ENCODE data around the gene L3MBTL1.
"Not testable (repeated sequence)": the region's sequence is repeated elsewhere in the genome, so short reads cannot be mapped to it uniquely, and the experiment has no call there.

L3MBTL1 gene

DNA sequence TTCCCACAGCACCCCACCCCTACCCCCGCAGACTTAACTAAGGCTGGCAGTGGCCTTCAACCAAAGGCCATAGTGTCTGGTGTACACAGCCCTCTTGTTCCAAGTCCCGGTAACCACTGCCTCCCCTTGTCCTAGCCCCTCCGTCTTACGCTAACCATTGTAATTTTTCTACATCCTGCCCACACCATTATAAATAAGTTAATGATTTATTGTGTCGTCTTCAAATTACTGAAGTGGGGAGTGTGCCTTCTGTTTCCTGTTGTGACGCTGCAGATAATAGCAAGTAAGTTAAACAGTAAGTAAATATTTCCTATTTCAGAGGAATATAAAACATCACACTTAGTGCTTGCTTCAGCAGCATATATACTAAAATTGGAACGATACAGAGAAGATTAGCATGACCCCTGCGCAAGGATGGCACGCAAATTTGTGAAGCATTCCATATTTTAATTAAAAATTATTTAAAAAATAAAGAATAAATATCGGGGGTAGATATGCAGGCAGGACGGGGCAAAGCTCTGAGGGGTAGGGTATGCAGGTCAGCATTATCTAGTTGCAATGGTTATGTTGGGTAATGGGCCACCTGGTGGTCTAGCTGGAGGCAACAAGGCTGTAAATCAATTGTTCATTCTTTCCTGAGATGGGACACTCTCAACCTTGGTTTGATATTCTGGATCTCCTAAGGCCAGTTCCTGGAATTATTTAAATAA lies 34.7 kb upstream of the L3MBTL1 start:
- TF ChIP-seq POLR2A (IDR thresholded peaks at IDR 0.05; ENCODE audit: low read length): no peak
- no peak for TF ChIP-seq GATA1 (IDR thresholded peaks at IDR 0.05; ENCODE audit: low read depth, low read length)
- DNase-seq: no peak

DNA sequence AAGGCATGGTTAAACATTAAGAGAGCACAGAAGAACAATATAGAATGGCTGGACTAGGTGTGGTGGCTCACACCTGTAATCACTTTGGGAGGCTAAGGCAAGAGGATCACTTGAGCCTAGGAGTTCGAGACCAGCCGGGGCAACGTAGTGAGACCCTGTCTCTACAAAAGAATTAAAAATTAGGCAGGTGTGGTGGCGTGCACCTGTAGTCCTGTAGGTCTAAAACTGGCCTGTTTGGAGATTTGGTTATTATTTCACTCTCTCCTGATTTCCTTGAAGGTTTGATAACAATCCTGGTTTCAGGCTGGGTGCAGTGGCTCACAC lies 34.2 kb upstream of the L3MBTL1 start:
- no peak for TF ChIP-seq POLR2A (IDR thresholded peaks at IDR 0.05; ENCODE audit: low read length)
- no peak for TF ChIP-seq GATA1 (IDR thresholded peaks at IDR 0.05; ENCODE audit: low read depth, low read length)
- DNase-seq: no peak

DNA sequence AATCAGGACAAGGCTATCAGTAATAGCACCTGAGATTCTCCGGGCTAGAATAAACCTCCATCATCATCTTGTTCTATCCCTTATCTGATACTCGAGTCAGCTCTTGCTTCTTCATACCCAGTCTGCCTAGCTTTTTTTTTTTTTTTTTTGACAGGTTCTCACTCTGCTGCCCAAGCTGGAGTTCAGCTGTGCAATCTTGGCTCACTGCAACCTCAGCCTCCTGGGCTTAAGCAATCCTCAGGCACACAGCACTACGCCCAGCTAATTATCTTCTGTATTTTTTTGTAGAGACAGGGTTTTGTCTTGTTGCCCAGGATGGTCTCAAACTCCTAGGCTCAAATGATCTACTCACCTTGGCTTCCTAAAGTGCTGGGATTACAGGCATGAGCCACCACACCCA lies 30.3 kb upstream of the L3MBTL1 start:
- DNase-seq: no peak
- no peak for TF ChIP-seq GATA1 (IDR thresholded peaks at IDR 0.05; ENCODE audit: low read depth, low read length)
- TF ChIP-seq POLR2A (IDR thresholded peaks at IDR 0.05; ENCODE audit: low read length): no peak

DNA sequence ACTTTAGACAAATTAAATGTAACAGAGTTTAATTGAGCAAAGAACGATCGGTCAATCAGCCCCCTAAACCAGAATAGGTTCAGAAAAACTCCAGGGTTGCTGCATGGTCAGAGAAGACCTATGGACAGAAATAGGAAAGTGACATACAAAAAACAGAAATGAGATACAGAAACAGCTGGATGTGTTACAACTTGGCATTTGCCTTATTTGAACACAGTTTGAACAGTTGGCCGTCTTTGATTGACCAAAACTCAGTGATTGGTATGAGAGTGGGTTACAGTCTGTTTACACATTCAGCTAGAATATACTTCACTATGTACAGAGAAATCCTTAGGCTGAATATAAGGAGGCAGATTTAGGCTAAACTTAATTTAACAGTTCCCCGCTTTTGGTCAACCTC lies 29.9 kb upstream of the L3MBTL1 start:
- no peak for DNase-seq
- TF ChIP-seq POLR2A (IDR thresholded peaks at IDR 0.05; ENCODE audit: low read length): no peak
- TF ChIP-seq GATA1 (IDR thresholded peaks at IDR 0.05; ENCODE audit: low read depth, low read length): no peak

DNA sequence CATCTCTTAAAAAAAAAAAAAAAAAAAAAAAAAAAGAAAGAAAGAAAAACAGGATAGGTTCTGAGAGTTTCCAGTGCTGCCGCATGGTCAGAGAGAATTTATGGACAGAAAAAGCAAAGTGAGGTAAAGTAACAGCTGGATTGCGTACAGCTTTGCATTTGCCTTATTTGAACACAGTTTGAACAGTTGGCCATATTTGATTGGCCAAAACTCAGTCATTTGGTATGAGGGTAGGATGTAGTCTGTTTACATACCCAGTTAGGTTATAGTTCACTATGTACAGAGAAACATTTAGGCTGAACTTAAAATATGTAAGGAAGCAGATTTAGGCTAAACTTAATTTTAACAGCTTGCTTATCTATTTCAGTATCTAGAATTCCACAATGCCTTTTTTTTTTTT lies 17.5 kb upstream of the L3MBTL1 start:
- no peak for DNase-seq
- TF ChIP-seq POLR2A (IDR thresholded peaks at IDR 0.05; ENCODE audit: low read length): no peak
- no peak for TF ChIP-seq GATA1 (IDR thresholded peaks at IDR 0.05; ENCODE audit: low read depth, low read length)

DNA sequence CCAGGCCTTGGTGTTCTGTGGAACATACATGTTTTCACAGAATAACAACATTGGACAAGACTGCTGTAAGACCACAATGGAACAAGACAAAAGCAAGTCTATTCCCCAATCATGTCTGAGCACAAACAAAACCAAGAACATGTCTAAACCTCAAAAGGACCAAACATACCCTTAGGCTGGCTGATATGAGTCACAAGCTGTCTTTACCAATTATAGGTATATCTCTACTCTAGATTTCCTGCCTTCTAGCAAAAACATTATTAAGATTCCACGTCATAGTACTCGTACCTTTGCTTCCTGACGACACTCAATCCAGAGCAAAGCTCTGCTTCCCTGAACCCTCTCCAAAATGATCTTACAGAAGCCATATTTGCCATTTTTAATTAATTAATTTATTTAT lies 15.4 kb upstream of the L3MBTL1 start:
- TF ChIP-seq GATA1 (IDR thresholded peaks at IDR 0.05; ENCODE audit: low read depth, low read length): no peak
- no peak for TF ChIP-seq POLR2A (IDR thresholded peaks at IDR 0.05; ENCODE audit: low read length)

DNA sequence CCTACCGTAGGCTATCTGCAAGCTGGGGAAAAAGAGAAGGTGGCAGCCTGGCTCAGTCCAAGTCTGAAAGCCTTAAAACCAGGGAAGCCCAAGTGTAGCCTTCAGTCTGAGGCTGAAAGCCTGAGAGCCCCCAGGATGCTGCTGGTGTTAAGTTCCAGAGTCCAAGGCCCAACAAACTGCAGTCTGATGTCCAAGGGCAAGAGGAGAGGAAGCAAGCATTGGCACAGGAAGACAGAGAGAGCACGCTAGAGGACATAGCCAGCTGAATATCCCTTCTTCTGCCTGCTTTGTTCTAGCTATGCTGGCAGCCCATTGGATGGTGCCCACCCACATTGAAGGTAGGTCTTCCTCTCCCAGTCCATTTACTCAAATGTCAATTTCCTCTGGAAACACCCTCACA lies 12.1 kb upstream of the L3MBTL1 start:
- DNase-seq: no peak
- no peak for TF ChIP-seq POLR2A (IDR thresholded peaks at IDR 0.05; ENCODE audit: low read length)
- TF ChIP-seq GATA1 (IDR thresholded peaks at IDR 0.05; ENCODE audit: low read depth, low read length): no peak

More for the DNA sequence above, 15.4 kb upstream of the L3MBTL1 start:
- no peak for DNase-seq

DNA sequence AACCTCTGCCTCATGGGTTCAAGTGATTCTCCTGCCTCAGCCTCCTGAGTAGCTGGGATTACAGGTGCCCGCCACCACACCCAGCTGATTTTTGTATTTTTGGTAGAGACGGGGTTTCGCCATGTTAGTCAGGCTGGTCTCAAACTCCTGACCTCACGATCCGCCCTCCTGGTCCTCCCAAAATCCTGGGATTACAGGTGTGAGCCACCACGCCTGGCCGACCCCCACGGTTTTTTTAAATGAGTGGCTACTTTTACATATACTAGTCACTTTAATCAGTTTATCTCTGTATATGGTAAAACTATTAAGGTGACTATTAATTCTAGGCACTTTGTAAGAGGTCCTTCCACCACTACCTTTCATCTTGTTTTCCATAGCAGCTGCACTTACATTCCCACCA lies 5.5 kb upstream of the L3MBTL1 start:
- not testable (repeated sequence) for DNase-seq

DNA sequence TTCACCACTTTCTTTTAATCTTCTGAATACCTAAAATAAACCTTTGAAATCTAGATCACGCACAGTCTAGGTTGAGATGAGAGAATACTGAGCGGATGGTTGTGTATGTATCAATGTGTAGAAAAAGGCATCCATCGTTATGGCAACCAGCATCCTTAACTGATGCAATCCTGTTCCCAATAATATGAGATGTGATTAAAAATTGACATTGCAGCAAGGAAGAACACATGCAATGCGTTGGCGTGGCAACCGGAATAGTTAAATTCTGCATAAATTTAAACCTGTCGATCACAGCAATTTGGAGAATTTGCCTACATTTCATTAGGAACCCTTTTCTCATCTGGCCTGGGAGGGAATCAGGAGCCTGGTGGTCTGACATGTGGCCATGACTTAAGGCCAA lies 1.3 kb upstream of the L3MBTL1 start:
- TF ChIP-seq POLR2A (IDR thresholded peaks at IDR 0.05; ENCODE audit: low read length) (no peak), GATA1 (IDR thresholded peaks at IDR 0.05; ENCODE audit: low read depth, low read length) (no peak)

DNA sequence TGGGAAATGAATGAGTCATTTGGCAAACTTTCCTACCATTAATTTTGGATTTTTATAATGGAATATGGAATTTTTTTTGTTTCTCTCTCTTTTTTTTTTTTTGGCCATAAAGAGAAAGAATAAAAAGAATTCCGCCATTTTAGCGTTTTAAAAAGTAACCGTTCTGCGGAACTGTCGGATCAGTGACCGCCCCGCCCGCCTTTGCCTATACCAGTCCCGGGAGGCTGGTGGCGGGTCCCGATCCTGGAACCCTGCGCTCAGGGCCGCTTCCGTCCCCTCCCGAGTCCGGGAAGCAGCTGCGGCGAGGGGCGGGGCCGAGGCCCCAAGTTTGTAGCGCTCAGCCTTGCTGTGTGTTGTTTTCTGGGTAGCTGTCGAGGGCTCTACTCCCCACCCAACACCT lies 609 bp downstream of the L3MBTL1 start:
- TF ChIP-seq GATA1 (IDR thresholded peaks at IDR 0.05; ENCODE audit: low read depth, low read length) (no peak), POLR2A (IDR thresholded peaks at IDR 0.05; ENCODE audit: low read length) (no peak)
- DNase-seq: peak in 1 of 2 experiments; percentile 24

More for the DNA sequence above, 1.3 kb upstream of the L3MBTL1 start:
- DNase-seq: no peak

DNA sequence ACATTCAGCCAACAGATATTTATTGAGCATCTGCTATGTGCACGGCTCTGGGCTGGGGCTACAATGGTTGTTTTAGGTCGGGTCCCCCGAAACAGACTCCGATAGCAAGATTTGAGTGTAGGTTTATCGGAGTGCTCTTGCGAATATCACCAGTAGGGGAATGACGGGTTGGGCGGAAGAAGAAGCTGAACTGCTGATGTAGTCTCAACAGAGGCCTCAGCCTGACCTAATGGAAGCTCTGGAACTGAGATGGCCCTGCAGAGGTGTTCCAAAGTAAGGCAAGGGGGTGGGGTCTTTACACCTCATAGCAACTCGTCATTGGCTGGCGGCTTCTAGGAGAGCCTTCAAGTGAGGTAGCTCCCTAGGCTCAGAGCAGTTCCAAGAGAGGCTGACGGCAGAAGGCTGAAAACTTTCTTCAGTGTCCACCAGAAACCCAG lies 1.1 kb downstream of the L3MBTL1 start:
- peak; percentile 23 to 25 for DNase-seq
- no peak for TF ChIP-seq GATA1 (IDR thresholded peaks at IDR 0.05; ENCODE audit: low read depth, low read length)
- no peak for TF ChIP-seq POLR2A (IDR thresholded peaks at IDR 0.05; ENCODE audit: low read length)

DNA sequence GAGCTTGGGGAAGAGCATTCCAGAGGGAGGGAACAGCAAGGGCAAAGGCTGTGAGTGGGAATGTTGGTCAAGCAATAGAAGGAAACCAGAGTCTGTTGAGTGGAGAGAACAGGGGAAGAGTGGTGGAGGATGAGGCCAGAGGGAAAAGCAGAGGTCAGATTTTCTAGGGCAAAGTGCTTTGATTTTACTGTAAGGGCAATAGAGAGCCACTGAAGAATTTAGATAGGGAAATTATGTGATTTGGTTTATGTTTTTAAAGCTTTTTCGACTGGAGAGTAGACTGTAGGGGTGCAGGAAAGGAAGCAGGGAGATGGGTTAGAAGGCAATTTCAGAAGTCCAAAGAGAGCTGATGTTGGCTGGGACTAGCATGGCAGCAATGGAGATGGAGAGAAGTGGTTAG lies 4.4 kb downstream of the L3MBTL1 start:
- no peak for DNase-seq
- TF ChIP-seq GATA1 (IDR thresholded peaks at IDR 0.05; ENCODE audit: low read depth, low read length): no peak
- TF ChIP-seq POLR2A (IDR thresholded peaks at IDR 0.05; ENCODE audit: low read length): no peak

DNA sequence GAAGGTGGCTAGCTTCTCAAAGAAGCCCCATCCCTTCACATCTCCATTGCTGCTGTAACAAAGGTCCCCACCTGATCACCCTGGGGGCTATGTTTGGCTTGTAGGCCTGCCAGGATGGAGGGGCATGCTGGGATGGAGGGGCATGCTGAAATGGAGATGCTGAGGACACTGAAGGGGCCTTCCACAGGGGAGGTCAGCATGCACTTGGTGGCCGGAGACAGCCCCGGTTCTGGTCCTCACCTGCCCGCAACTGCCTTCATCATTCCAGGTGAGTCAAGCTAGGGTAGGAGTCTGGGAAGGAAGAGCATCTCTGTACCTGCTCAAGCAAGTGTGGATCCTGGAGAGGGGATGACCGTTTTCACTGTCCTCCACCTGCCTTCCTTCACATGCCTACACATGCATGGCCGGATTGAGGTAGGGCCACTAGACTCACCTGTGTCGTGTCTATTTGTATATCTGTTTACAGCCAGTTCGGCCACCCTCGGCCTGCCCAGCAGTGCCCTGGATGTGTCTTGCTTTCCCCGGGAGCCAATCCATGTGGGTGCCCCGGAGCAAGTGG lies 6.0 kb downstream of the L3MBTL1 start:
- DNase-seq: no peak
- TF ChIP-seq POLR2A (IDR thresholded peaks at IDR 0.05; ENCODE audit: low read length): no peak
- no peak for TF ChIP-seq GATA1 (IDR thresholded peaks at IDR 0.05; ENCODE audit: low read depth, low read length)

DNA sequence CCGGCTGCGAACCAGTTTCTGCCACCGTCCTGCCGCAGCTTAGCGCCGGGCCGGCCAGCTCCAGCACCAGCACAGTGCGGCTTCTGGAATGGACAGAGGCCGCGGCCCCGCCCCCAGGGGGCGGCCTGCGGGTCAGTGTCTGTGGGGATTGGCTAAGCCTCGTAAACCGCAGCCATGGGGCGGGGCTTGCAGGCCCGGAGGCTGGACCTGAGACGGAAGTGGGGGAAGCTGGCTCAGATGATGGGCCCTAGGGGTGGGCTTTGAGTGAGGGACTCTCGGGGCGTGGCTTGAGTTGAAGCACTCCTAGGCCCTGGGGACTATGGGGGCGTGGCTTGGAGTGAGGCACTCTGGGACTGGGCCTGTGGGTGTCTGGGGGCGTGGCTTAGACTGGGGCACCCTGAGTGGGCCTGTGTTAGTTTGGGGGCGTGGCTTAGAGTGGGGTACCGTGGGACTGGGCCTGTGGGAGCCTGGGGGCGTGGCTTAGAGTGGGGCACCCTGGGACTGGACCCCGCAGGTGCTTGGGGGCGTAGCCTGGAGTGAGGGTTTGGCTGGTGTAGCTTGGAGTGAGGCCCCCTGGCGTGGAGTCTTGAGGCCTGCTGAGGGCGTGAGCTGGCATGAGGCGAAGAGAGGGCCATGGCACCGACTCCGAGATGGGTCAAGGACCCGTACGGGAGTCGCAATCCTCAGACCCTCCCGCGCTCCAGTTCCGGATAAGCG lies 6.6 kb downstream of the L3MBTL1 start:
- TF ChIP-seq POLR2A (IDR thresholded peaks at IDR 0.05; ENCODE audit: low read length): peak; percentile 57
- no peak for TF ChIP-seq GATA1 (IDR thresholded peaks at IDR 0.05; ENCODE audit: low read depth, low read length)
- peak; percentile 97 to 98 for DNase-seq

DNA sequence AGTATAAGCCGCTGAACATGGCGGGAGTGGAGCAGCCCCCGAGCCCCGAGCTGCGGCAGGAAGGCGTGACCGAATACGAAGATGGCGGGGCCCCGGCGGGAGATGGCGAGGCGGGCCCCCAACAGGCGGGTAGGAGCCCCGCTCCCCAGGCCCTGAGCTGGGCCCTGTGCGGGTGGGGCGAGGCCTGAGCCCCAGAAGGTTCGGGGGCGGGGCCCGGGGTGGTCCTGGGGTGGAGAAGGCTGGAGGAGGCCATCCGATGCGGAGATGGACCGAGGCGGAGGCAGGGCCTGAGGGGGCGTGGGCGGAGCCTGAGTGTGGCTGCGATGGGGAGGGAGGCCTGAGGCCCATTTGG lies 7.1 kb downstream of the L3MBTL1 start:
- no peak for DNase-seq
- TF ChIP-seq GATA1 (IDR thresholded peaks at IDR 0.05; ENCODE audit: low read depth, low read length): no peak
- TF ChIP-seq POLR2A (IDR thresholded peaks at IDR 0.05; ENCODE audit: low read length): no peak

Data from erythroblast (primary cell).